ENCODE measurements around the gene PIEZO1.

- TF ChIP-seq, protein P1, sequence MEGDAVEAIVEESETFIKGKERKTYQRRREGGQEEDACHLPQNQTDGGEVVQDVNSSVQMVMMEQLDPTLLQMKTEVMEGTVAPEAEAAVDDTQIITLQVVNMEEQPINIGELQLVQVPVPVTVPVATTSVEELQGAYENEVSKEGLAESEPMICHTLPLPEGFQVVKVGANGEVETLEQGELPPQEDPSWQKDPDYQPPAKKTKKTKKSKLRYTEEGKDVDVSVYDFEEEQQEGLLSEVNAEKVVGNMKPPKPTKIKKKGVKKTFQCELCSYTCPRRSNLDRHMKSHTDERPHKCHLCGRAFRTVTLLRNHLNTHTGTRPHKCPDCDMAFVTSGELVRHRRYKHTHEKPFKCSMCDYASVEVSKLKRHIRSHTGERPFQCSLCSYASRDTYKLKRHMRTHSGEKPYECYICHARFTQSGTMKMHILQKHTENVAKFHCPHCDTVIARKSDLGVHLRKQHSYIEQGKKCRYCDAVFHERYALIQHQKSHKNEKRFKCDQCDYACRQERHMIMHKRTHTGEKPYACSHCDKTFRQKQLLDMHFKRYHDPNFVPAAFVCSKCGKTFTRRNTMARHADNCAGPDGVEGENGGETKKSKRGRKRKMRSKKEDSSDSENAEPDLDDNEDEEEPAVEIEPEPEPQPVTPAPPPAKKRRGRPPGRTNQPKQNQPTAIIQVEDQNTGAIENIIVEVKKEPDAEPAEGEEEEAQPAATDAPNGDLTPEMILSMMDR (IDR thresholded peaks at IDR 0.05; ENCODE audit: insufficient read depth, low read depth, low read length): no peak
- TF ChIP-seq EZH2 (IDR thresholded peaks at IDR 0.05; ENCODE audit: insufficient read depth, low read length): no peak
Measured at GRCh38 chr16:88811769-88812512, 26.9 kb upstream of the PIEZO1 start, which contains the start of gene APRT.

Data from astrocyte (in vitro differentiated cells and primary cell).